ENCODE measurements around the gene MFAP4.

DNA sequence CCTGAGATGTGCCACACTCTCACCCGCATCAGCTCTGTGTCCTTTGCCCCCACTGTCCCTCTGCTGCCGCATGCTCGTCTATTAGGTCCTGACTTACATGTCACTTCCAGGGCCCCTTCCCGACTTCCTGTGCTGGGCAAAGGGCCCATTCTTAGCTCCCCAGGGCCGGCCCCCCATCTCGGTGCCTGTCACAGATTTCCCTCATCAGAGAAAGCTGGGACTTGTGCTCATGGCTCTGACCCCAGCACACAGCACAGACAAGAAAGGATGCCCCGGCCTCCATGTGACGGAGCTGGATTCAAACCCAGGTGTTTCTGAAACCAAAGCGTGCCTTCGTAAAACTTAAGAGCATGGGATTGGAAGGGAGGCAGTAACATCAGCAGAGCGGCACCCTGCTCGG is 14.6 kb downstream of the MFAP4 start:
- TF ChIP-seq CTCF (IDR thresholded peaks at IDR 0.05; ENCODE audit: low read length) (no peak), EZH2 (optimal IDR thresholded peaks at IDR 0.05; ENCODE audit: low read depth, low read length) (no peak)
